GM18517 (cell line): ENCODE measurements around the gene PFDN4.

Experiments used
- ATAC-seq: cut with Tn5 transposase; IDR thresholded peaks from one replicate; pipeline ENCODE4 v1.9.1; 2021; ENCODE audit warnings: mild to moderate bottlenecking, moderate library complexity; ENCODE audit not compliant: unreplicated experiment

The PFDN4 gene

GRCh38 chr20:54173653-54174456 is 34.0 kb upstream of the PFDN4 start, which contains the start of gene CYP24A1:
TSS of gene CYP24A1 (minus strand) at chr20:54173986. CDS start at chr20:54173579, 407 bp downstream.
- ATAC-seq = no peak

- ATAC-seq = no peak
Measured at GRCh38 chr20:54174457-54175175, 33.3 kb upstream of the PFDN4 start.

- no peak for ATAC-seq
Measured at GRCh38 chr20:54176610-54177009, 31.3 kb upstream of the PFDN4 start.

- ATAC-seq = no peak
Measured at GRCh38 chr20:54177378-54177777, 30.5 kb upstream of the PFDN4 start.

GRCh38 chr20:54178256-54178655 is 29.6 kb upstream of the PFDN4 start:
- ATAC-seq = no peak

GRCh38 chr20:54179946-54180345 is 27.9 kb upstream of the PFDN4 start:
- no peak for ATAC-seq

- ATAC-seq = no peak
Measured at GRCh38 chr20:54180931-54181330, 27.0 kb upstream of the PFDN4 start.

GRCh38 chr20:54184071-54184470 is 23.8 kb upstream of the PFDN4 start:
- ATAC-seq = no peak

GRCh38 chr20:54184904-54185626 is 22.8 kb upstream of the PFDN4 start:
- no peak for ATAC-seq

GRCh38 chr20:54188132-54188849 is 19.6 kb upstream of the PFDN4 start:
- ATAC-seq = no peak

GRCh38 chr20:54189630-54190029 is 18.3 kb upstream of the PFDN4 start:
- no peak for ATAC-seq

- ATAC-seq = no peak
Measured at GRCh38 chr20:54190217-54190616, 17.7 kb upstream of the PFDN4 start.

- no peak for ATAC-seq
Measured at GRCh38 chr20:54193817-54194216, 14.1 kb upstream of the PFDN4 start.

GRCh38 chr20:54194724-54195438 is 13.0 kb upstream of the PFDN4 start:
- ATAC-seq = no peak

- ATAC-seq = no peak
Measured at GRCh38 chr20:54195483-54196472, 12.1 kb upstream of the PFDN4 start.

GRCh38 chr20:54197621-54198604 is 10.0 kb upstream of the PFDN4 start:
- ATAC-seq = no peak

- peak; percentile 16 for ATAC-seq
Measured at GRCh38 chr20:54199283-54199682, 8.6 kb upstream of the PFDN4 start.

GRCh38 chr20:54199721-54200176 is 8.1 kb upstream of the PFDN4 start:
- ATAC-seq = peak; percentile 48
